Right lobe of liver (tissue), 6 donors: Measurements from ENCODE around the gene COMMD4. TPM values are rescaled to one million over a fixed set of nuclear protein-coding genes. Genes with fewer than 3 reads are reported as not detected.
"Not testable (repeated sequence)": the region's sequence is repeated elsewhere in the genome, so short reads cannot be mapped to it uniquely, and the experiment has no call there.

ENCODE experiments used
- ATAC-seq, 4 donors: fragments of 200-7000 bp; cut with Tn5 transposase; one replicate each; pipeline ENCODE4 v1.9.1; 2020; ENCODE audit warnings: mild to moderate bottlenecking in 4 of 4, moderate library complexity in 4 of 4
- DNase-seq, 3 donors: peaks; one replicate each; pipeline ENCODE4 v3.0.0-alpha.2; 2020
- H3K27ac ChIP-seq, 3 donors: fragments of 200-600 bp; one replicate each; pipeline ENCODE4 v1.8.0; 2022
- H3K27me3 ChIP-seq, 2 donors: fragments of 200-600 bp; one replicate each; pipeline ENCODE4 v1.8.0; 2022
- H3K36me3 ChIP-seq, 4 donors: fragments of 200-600 bp; sonication (generic) in 1 of 4; one replicate each; pipeline versions ENCODE4 v1.5.1 to v1.8.0; 2017 to 2022; ENCODE audit warnings: control low read depth in 1 of 4
- H3K4me1 ChIP-seq, 4 donors: fragments of 200-600 bp; sonication (generic) in 1 of 4; one replicate each; pipeline versions ENCODE4 v1.5.1 to v1.8.0; 2017 to 2022; ENCODE audit warnings: control low read depth in 1 of 4
- H3K4me3 ChIP-seq, 3 donors: fragments of 200-600 bp; one replicate each; pipeline ENCODE4 v1.8.0; 2022
- H3K9me3 ChIP-seq, 4 donors: fragments of 200-600 bp; sonication (generic) in 1 of 4; one replicate each; pipeline versions ENCODE4 v1.5.1 to v1.8.0; 2017 to 2022; ENCODE audit warnings: control low read depth in 1 of 4
- POLR2A ChIP-seq: fragments of 450-650 bp; IDR thresholded peaks from one replicate; pipeline ENCODE4 v1.6.1; 2017; ENCODE audit warnings: antibody characterized with exemption, mild to moderate bottlenecking
- WGBS: methylation state at CpG from one replicate; pipeline ENCODE4 v1.1.6; 2018; ENCODE audit warnings: low coverage, low lambda C conversion rate; ENCODE audit not compliant: insufficient coverage; ENCODE audit errors: missing lambda C conversion rate; 5-methylcytosine and 5-hydroxymethylcytosine counted together
- intact Hi-C, 2 donors: fragments of 100-400 bp; cut with DNase I; formaldehyde crosslinking; loops; one replicate each; pipeline versions ENCODE4 v1.11.2 to v1.14.1; 2022
- total RNA-seq, 6 experiments: library from RNA; depleted of rRNA in 2 of 6; stranded (reverse); fragments of >200 nt in 2 of 6; fragmentation: NEBNext Ultra II Directional in 3 of 6; extraction: Animal tissue kit (Norgen Biotek cat#: 25700) in 3 of 6; gene quantifications; one replicate each; pipeline versions ENCODE4 v1.1.0 to v1.2.4, GENCODE V29; 2016 to 2023
- TF ChIP-seq, protein P1 (sequence below), 4 donors: fragments of 200-600 bp in 3 of 4; fragments of 450-650 bp in 1 of 4; IDR thresholded peaks; one replicate each; pipeline versions ENCODE4 v1.5.1 to v1.8.0; 2016 to 2022; ENCODE audit warnings: antibody characterized with exemption in 4 of 4, mild to moderate bottlenecking in 2 of 4
- donor health status: DM: no; HTN: yes; CAD: no.
- donor health status: DM: no; HTN: no; CAD: no.
- donor health status: DM: no; HTN: no; CAD: no.
- donor health status: DM: no; HTN: yes; CAD: no.
- donor health status: DM: no; HTN: yes; CAD: no.

The COMMD4 gene
- total RNA-seq, 6 experiments from 2014 or later, result 25.6 to 57.0 (median 41.6) TPM

DNA sequence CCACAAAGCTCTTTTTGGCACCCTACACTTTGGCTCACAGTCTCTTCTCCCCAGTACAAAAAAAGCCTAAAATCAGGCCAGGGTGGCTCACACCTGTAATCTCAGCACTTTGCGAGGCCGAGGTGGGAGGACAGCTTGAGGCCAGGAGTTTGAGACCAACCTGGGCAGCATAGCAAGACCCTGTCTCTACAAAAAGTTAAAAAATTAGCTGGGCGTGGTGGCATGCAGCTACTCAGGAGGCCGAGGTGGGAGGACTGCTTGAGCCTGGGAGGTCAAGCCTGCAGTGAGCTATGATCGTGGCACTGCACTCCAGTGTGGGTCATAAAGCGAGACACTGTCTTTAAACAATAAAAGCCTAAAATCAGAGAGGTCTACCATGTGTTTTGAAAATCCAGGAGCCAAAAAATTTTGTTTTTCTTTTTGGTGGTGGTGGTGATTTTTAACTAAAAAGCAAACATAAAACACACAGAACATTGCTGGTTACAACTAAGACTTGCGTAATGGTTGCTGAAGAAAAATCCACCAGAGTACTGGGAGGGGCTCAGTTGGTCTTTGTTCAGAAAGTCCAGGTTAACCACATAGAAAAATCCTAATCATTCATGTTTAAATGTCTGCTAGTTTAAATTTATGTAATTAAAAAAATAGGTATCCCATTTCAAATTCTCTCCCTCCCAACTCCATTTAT lies 34.2 kb downstream of the COMMD4 start:
- Histone ChIP-seq H3K27ac (peak overlapping the region; percentile 90 to 99 (median 98)), H3K36me3 (peaks cover 0 to 58% (median 18%) of the 10 kb centered on the region in 4 donors), H3K27me3 (no peaks in the 10 kb centered on the region), H3K4me3 (peak overlapping the region in 1 of 3 donors; percentile 100), H3K4me1 (peaks cover 0 to 31% (median 7%) of the 10 kb centered on the region in 4 donors), H3K9me3 (no peaks in the 10 kb centered on the region)
- TF ChIP-seq POLR2A, result no peak
- TF ChIP-seq, protein P1, sequence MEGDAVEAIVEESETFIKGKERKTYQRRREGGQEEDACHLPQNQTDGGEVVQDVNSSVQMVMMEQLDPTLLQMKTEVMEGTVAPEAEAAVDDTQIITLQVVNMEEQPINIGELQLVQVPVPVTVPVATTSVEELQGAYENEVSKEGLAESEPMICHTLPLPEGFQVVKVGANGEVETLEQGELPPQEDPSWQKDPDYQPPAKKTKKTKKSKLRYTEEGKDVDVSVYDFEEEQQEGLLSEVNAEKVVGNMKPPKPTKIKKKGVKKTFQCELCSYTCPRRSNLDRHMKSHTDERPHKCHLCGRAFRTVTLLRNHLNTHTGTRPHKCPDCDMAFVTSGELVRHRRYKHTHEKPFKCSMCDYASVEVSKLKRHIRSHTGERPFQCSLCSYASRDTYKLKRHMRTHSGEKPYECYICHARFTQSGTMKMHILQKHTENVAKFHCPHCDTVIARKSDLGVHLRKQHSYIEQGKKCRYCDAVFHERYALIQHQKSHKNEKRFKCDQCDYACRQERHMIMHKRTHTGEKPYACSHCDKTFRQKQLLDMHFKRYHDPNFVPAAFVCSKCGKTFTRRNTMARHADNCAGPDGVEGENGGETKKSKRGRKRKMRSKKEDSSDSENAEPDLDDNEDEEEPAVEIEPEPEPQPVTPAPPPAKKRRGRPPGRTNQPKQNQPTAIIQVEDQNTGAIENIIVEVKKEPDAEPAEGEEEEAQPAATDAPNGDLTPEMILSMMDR (IDR thresholded peaks at IDR 0.05), result no peak
- ATAC-seq (no peak), DNase-seq (no peak)
- WGBS, result 56% methylated on average over 7 of the region's 7 CpGs
- intact Hi-C loops, result no loop called here

DNA sequence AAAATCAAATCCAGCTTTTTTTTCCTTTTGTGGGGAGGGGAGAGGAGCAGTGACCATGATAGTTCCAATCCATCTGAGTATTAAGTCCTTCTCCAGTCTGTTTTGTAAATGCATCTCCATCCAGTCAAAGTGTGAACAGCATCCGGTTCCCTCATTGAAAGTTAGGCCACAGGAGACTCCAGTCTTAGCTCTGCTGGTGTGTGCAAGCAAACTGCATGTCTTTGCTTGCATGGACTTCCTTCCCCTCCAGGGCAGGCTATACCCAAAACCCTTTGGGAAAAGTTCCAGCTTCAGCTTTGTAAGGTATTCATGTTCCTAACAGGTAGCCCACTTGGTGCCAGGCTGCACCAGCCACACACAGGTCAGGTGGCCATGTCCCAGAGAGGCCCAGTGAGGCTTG lies 35.6 kb downstream of the COMMD4 start:
- peaks cover 0 to 59% (median 15%) of the 10 kb centered on the region in 4 donors for H3K36me3 ChIP-seq
- DNase-seq, result no peak

DNA sequence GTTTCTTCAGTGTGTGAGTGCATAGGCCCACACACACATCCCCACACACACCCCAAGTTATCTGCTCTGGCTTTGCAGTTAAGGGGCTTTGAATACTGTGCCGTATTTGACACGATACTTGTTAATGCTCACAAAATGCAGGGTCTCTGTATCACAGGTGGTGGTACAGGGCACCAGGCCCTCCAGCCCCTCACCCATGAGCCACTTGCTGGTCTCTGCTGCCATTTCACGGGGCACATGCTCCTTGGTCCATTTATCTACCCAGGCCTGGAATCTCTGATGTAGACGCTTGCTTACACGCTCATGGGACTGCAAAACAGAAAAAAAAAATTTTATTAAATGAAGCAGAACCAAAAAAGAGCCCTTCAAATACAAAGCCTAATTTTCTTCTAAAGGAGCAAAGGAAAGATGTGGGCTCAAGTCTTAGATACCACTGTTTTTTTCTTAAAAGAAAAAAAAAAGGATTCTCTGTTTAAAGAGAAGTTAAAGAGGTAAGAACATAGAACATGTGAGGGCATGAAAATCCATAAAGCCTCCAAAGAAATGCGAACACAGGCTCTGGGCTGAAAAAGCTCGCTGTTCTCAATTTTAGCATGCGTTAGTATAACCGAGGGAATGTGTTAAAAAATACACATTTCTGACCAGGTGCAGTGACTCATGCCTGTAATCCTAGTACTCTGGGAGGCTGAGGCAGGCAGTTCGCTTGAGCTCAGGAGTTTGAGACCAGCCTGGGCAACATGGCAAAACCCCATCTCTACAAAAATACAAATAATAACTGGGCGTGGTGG lies 36.2 kb downstream of the COMMD4 start:
- no peak for ATAC-seq
- TF ChIP-seq, protein P1 (IDR thresholded peaks at IDR 0.05), result no peak
- no peak for TF ChIP-seq POLR2A
- H3K27me3 ChIP-seq, result no peaks in the 10 kb centered on the region
- intact Hi-C loops, result no loop called here
- H3K36me3 ChIP-seq, result peaks cover 0 to 59% (median 15%) of the 10 kb centered on the region in 4 donors
- no peaks in the 10 kb centered on the region for H3K9me3 ChIP-seq
- 93% methylated on average over 9 of the region's 11 CpGs for WGBS
- H3K27ac ChIP-seq, result no peak overlapping the region
- no peak for DNase-seq
- no peak overlapping the region for H3K4me3 ChIP-seq
- peaks cover 0 to 28% (median 7%) of the 10 kb centered on the region in 4 donors for H3K4me1 ChIP-seq

More for the DNA sequence above, 35.6 kb downstream of the COMMD4 start:
- Histone ChIP-seq H3K27ac (no peak overlapping the region), H3K4me3 (no peak overlapping the region), H3K9me3 (no peaks in the 10 kb centered on the region), H3K4me1 (peaks cover 0 to 31% (median 7%) of the 10 kb centered on the region in 4 donors), H3K27me3 (no peaks in the 10 kb centered on the region)
- 100% methylated on average over 1 of the region's 1 CpG for WGBS
- intact Hi-C loops, result no loop called here
- no peak for TF ChIP-seq POLR2A
- TF ChIP-seq, protein P1 (IDR thresholded peaks at IDR 0.05), result no peak
- no peak for ATAC-seq

DNA sequence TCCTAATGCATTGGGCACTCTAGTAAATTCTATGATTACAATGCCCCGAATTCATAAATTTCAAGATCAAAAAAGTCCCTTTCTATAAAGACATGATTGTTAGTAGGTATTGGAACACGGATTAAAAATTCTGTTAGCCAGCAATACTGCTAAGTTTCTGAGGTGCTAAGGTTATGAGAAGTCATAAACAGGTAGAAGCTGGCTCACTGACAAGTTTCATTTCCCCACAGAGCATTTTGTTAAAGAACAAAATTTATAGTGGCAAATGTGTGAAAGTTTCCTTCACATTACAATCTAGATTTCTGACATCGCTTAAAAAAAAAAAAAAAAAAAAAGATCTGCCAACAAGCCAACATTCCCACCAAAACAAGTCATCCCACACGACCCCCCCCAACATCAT lies 44.9 kb downstream of the COMMD4 start:
- intact Hi-C loops, result no loop called here
- Histone ChIP-seq H3K4me3 (no peak overlapping the region), H3K27me3 (no peaks in the 10 kb centered on the region), H3K36me3 (peaks cover 0 to 82% (median 24%) of the 10 kb centered on the region in 4 donors), H3K4me1 (peaks cover 0 to 17% (median 0%) of the 10 kb centered on the region in 4 donors), H3K27ac (no peak overlapping the region), H3K9me3 (no peaks in the 10 kb centered on the region)
- WGBS, result 82% methylated on average over 4 of the region's 4 CpGs
- DNase-seq (no peak), ATAC-seq (no peak)
- TF ChIP-seq, protein P1 (IDR thresholded peaks at IDR 0.05), result no peak
- no peak for TF ChIP-seq POLR2A

DNA sequence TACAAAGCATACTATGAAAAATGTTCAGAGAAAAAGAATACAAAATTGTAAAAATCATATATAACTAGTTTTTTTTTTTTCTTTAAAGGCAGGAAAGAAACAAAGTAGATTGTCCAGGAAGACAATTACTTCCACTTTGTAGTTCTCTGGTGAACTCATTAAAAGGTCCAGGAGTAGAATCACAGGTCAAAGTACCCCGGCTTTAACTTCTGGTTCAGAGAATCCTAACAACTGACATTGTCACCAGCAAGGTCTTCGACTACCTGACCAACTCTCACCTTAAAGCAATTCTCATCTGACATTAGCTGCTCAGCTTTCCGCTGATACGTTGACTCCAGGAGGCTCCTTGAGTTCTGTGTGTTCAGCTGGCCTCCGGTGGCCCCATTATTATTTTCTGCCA lies 48.1 kb downstream of the COMMD4 start:
- H3K4me3 ChIP-seq, H3K27me3 ChIP-seq, H3K27ac ChIP-seq, intact Hi-C loops, DNase-seq, H3K9me3 ChIP-seq: not testable (repeated sequence)
- ATAC-seq, result peak in 1 of 4 donors; percentile 38
- Histone ChIP-seq H3K36me3 (peaks cover 5 to 82% (median 26%) of the 10 kb centered on the region in 4 donors), H3K4me1 (peaks cover 0 to 17% (median 0%) of the 10 kb centered on the region in 4 donors)
- 48% methylated on average over 5 of the region's 5 CpGs for WGBS
